GM21576 (cell line): Measurements from ENCODE around the gene RANBP17.

Experiments
- ATAC-seq: cut with Tn5 transposase; IDR thresholded peaks from one replicate; pipeline ENCODE4 v1.9.1; 2021; ENCODE audit warnings: mild to moderate bottlenecking, moderate library complexity; ENCODE audit not compliant: unreplicated experiment

The RANBP17 gene

GRCh38 chr5:171080186-171080938 is 218.5 kb downstream of the RANBP17 start:
- ATAC-seq = no peak

GRCh38 chr5:171081319-171081718 is 219.5 kb downstream of the RANBP17 start:
- no peak for ATAC-seq

GRCh38 chr5:171092194-171092593 is 230.4 kb downstream of the RANBP17 start:
- ATAC-seq = no peak

GRCh38 chr5:171093598-171093997 is 231.8 kb downstream of the RANBP17 start:
- no peak for ATAC-seq

- ATAC-seq = no peak
Measured at GRCh38 chr5:171094356-171094755, 232.5 kb downstream of the RANBP17 start.

- ATAC-seq = no peak
Measured at GRCh38 chr5:171102877-171103610, 241.2 kb downstream of the RANBP17 start.

GRCh38 chr5:171107669-171108068 is 245.9 kb downstream of the RANBP17 start:
- ATAC-seq = no peak

- ATAC-seq = no peak
Measured at GRCh38 chr5:171115519-171115918, 253.7 kb downstream of the RANBP17 start.

- ATAC-seq = no peak
Measured at GRCh38 chr5:171116719-171117118, 254.9 kb downstream of the RANBP17 start.

GRCh38 chr5:171120986-171121622 is 259.3 kb downstream of the RANBP17 start:
- no peak for ATAC-seq

GRCh38 chr5:171121638-171122037 is 259.8 kb downstream of the RANBP17 start:
- ATAC-seq = no peak

GRCh38 chr5:171122372-171122771 is 260.6 kb downstream of the RANBP17 start:
- no peak for ATAC-seq

- no peak for ATAC-seq
Measured at GRCh38 chr5:171123417-171123816, 261.6 kb downstream of the RANBP17 start.

- no peak for ATAC-seq
Measured at GRCh38 chr5:171127314-171127713, 265.5 kb downstream of the RANBP17 start.

- no peak for ATAC-seq
Measured at GRCh38 chr5:171128136-171128535, 266.3 kb downstream of the RANBP17 start.

- no peak for ATAC-seq
Measured at GRCh38 chr5:171129308-171129707, 267.5 kb downstream of the RANBP17 start.

GRCh38 chr5:171131497-171131896 is 269.7 kb downstream of the RANBP17 start:
- ATAC-seq = no peak

- no peak for ATAC-seq
Measured at GRCh38 chr5:171137768-171138525, 276.1 kb downstream of the RANBP17 start.

- no peak for ATAC-seq
Measured at GRCh38 chr5:171139227-171139626, 277.4 kb downstream of the RANBP17 start.

GRCh38 chr5:171142617-171143016 is 280.8 kb downstream of the RANBP17 start:
- no peak for ATAC-seq

- no peak for ATAC-seq
Measured at GRCh38 chr5:171143171-171143570, 281.4 kb downstream of the RANBP17 start.
